K562 (cell line): ENCODE data around the gene ADGRF5. TPM values are rescaled to one million over a fixed set of nuclear protein-coding genes. Genes with fewer than 3 reads are reported as not detected.
"Not testable (repeated sequence)": the region's sequence is repeated elsewhere in the genome, so short reads cannot be mapped to it uniquely, and the experiment has no call there.

Source experiments
- ATAC-seq: fragments of 200-7000 bp; cut with Tn5 transposase; 3 replicates; pipeline ENCODE4 v1.9.1; 2020; ENCODE audit warnings: moderate library complexity
- BruUV-seq: library from RNA; stranded (reverse); fragments of 400-500 nt; replicated peaks from 2 replicates; lab custom pipeline; 2021; lab: Mats Ljungman, UMichigan
- CTCF ChIA-PET: fragments of 300-600 bp; formaldehyde crosslinking; extraction: SDS; loops from one replicate; lab custom pipeline; 2021; ENCODE audit warnings: low intra/inter-chr PET ratio; lab: Yijun Ruan, JAX
- POLR2A ChIA-PET: fragments of 300-600, 350-650 bp; sonication (Branson Sonifier 250); formaldehyde crosslinking; extraction: SDS; loops from one replicate; lab custom pipeline; 2021; ENCODE audit warnings: antibody characterized with exemption, inconsistent platforms; lab: Yijun Ruan, JAX
- DNase-seq, 4 experiments: peaks; one replicate each; pipeline versions ENCODE4 v3.0.0 to v3.0.0-alpha.2; 2011 to 2018; ENCODE audit warnings: low spot score in 3 of 4, mixed read lengths in 3 of 4; ENCODE audit errors: extremely low read depth in 1 of 4
- FAIRE-seq: peaks from 2 replicates; lab custom pipeline; 2011; peaks lifted over from hg19 to GRCh38; lab: Jason Lieb, UNC
- H2AFZ ChIP-seq: 2 replicates; pipeline ENCODE4 v1.6.0; 2011; ENCODE audit warnings: low read depth, low read length, control low read depth, inconsistent platforms
- H3K27ac ChIP-seq: fragments of 200-600 bp; 3 replicates; pipeline ENCODE4 v1.8.0; 2011; ENCODE audit warnings: low read depth, mild to moderate bottlenecking, control low read depth, inconsistent platforms, low read length, moderate library complexity, mixed read lengths; ENCODE audit errors: extremely low read depth
- H3K27me3 ChIP-seq, 2 experiments: fragments of 300-600 bp in 1 of 2; 2 replicates in 1 of 2; 3 replicates in 1 of 2; pipeline versions ENCODE4 v1.6.0 to v1.8.0; 2011; ENCODE audit warnings: inconsistent platforms in 2 of 2, low read length in 2 of 2, mild to moderate bottlenecking in 1 of 2, mixed read lengths in 1 of 2, moderate library complexity in 1 of 2; ENCODE audit not compliant: control insufficient read depth in 2 of 2, insufficient read depth in 2 of 2
- H3K36me3 ChIP-seq: fragments of 300-600 bp; 3 replicates; pipeline ENCODE4 v1.8.0; 2011; ENCODE audit warnings: mild to moderate bottlenecking, low read length, inconsistent platforms; ENCODE audit not compliant: control insufficient read depth, insufficient read depth
- H3K4me1 ChIP-seq, 2 experiments: fragments of 200-600 bp in 1 of 2; replicated peaks in 1 of 2; 2 replicates in 1 of 2; 3 replicates in 1 of 2; pipeline versions ENCODE4 v1.5.1 to v1.8.0; 2011; ENCODE audit warnings: inconsistent platforms in 2 of 2, low read length in 2 of 2, mild to moderate bottlenecking in 1 of 2, mixed read lengths in 1 of 2, moderate library complexity in 1 of 2; ENCODE audit not compliant: control insufficient read depth in 2 of 2, insufficient read depth in 2 of 2
- H3K4me2 ChIP-seq: 2 replicates; pipeline ENCODE4 v1.6.1; 2011; ENCODE audit warnings: low read length, control low read depth, inconsistent platforms, mixed read lengths; ENCODE audit not compliant: insufficient read depth
- H3K4me3 ChIP-seq: fragments of 200-600 bp; sonication (generic), shearing (Covaris generic); 2 replicates; pipeline ENCODE4 v1.5.1; 2016; ENCODE audit warnings: control low read depth, inconsistent platforms
- H3K79me2 ChIP-seq: fragments of 200-600 bp; 3 replicates; pipeline ENCODE4 v1.8.0; 2011; ENCODE audit warnings: low read length, inconsistent platforms; ENCODE audit not compliant: control insufficient read depth, insufficient read depth
- H3K9ac ChIP-seq, 2 experiments: 2 replicates each; pipeline versions ENCODE4 v1.6.0 to v1.6.1; 2011; ENCODE audit warnings: low read depth in 2 of 2, low read length in 2 of 2, control low read depth in 1 of 2, inconsistent platforms in 1 of 2, mild to moderate bottlenecking in 1 of 2, mixed read lengths in 1 of 2; ENCODE audit not compliant: insufficient read depth in 1 of 2
- H3K9me1 ChIP-seq: one replicate; pipeline ENCODE4 v1.6.0; 2011; ENCODE audit warnings: inconsistent platforms, mild to moderate bottlenecking, low read length, moderate library complexity; ENCODE audit not compliant: control insufficient read depth, insufficient read depth
- H3K9me3 ChIP-seq: replicated peaks from 2 replicates; pipeline ENCODE4 v1.5.1; 2011; ENCODE audit warnings: low read depth, low read length, inconsistent platforms; ENCODE audit not compliant: control insufficient read depth, insufficient read depth
- H4K20me1 ChIP-seq: replicated peaks from 2 replicates; pipeline ENCODE4 v1.6.1; 2011; ENCODE audit warnings: low read length, inconsistent platforms, mixed read lengths; ENCODE audit not compliant: control insufficient read depth, insufficient read depth
- CTCF ChIP-seq, 3 experiments: IDR thresholded peaks in 2 of 3; conservative IDR thresholded peaks in 1 of 3; 2 replicates each; pipeline ENCODE4 v1.5.1; 2011 to 2012; ENCODE audit warnings: low read length in 3 of 3, mild to moderate bottlenecking in 3 of 3, control low read depth in 2 of 3, improper control_type of control experiment in 1 of 3, inconsistent platforms in 1 of 3, low read depth in 1 of 3, mixed read lengths in 1 of 3, moderate library complexity in 1 of 3; ENCODE audit not compliant: insufficient read depth in 2 of 3
- RAD21 ChIP-seq, 2 experiments: fragments of 250-450 bp in 1 of 2; fragments of 450-650 bp in 1 of 2; sonication (Bioruptor Pico) in 1 of 2; formaldehyde crosslinking in 1 of 2; IDR thresholded peaks in 1 of 2; conservative IDR thresholded peaks in 1 of 2; 2 replicates each; pipeline versions ENCODE4 v1.4.0 to v1.8.0; 2020 to 2022; ENCODE audit warnings: mild to moderate bottlenecking in 2 of 2, moderate library complexity in 1 of 2
- USF2 ChIP-seq: sonication (generic); formaldehyde crosslinking; IDR thresholded peaks from 2 replicates; pipeline ENCODE4 v1.5.0; 2020; ENCODE audit warnings: missing genetic modification reagents
- WGBS: fragments of 100-300 bp; shearing (Covaris generic); methylation state at CpG from one replicate; pipeline ENCODE4 v1.1.6; 2016; ENCODE audit warnings: low coverage, mixed read lengths; ENCODE audit not compliant: insufficient coverage; ENCODE audit errors: missing lambda C conversion rate; 5-methylcytosine and 5-hydroxymethylcytosine counted together
- in situ Hi-C: fragments of 300-500 bp; cut with MboI; formaldehyde crosslinking; loops from 4 replicates; pipeline ENCODE4 v1.15.0; 2018; ENCODE audit warnings: inconsistent platforms, mixed read lengths
- intact Hi-C: fragments of 100-400 bp; cut with micrococcal nuclease; formaldehyde crosslinking; loops from 2 replicates; pipeline ENCODE4 v1.14.2; 2022
- polyA plus RNA-seq, 8 experiments: library from polyadenylated mRNA; depleted of rRNA in 4 of 8; stranded (reverse) in 5 of 8; unstranded in 3 of 8; fragments of >200 nt; fragmentation: Nextera tagmentation in 2 of 8; fragmentation: Illumina TruSeq in 1 of 8; extraction: Ambion mirVana in 2 of 8; extraction: Trizol in 1 of 8; gene quantifications; 2 replicates each; pipeline versions ENCODE4 v1.2.1 to v1.2.3, GENCODE V29; 2011 to 2014; ENCODE audit warnings: inconsistent platforms in 1 of 8, missing spikeins in 1 of 8
- total RNA-seq, 7 experiments: library from RNA; depleted of rRNA in 6 of 7; stranded (reverse); fragments of >200 nt in 6 of 7; fragmentation: Illumina TruSeq in 2 of 7; extraction: Trizol in 2 of 7; gene quantifications; 2 replicates each; pipeline versions ENCODE4 v1.2.1 to v1.2.3, GENCODE V29; 2011 to 2021; ENCODE audit warnings: low replicate concordance in 1 of 7

ADGRF5 gene
- total and polyA plus RNA-seq, 9 of the 15 experiments (the other 6 are each of a cell fraction or from before 2014, with no cell fraction given): 0.07 TPM; not detected in 8

- TF ChIP-seq USF2 (CRISPR knock-in tag): no peak
Observed at GRCh38 chr6:46862381-46862780, 59.4 kb downstream of the ADGRF5 start (continued).

GRCh38 chr6:46855966-46856365, 65.8 kb downstream of the ADGRF5 start:
- H3K9ac ChIP-seq, H3K79me2 ChIP-seq, H3K4me1 ChIP-seq, H3K36me3 ChIP-seq, H2AFZ ChIP-seq, BruUV-seq, H3K4me3 ChIP-seq, H3K9me1 ChIP-seq, CTCF ChIA-PET, POLR2A ChIA-PET, H3K9me3 ChIP-seq, H3K27me3 ChIP-seq, H4K20me1 ChIP-seq, FAIRE-seq, intact Hi-C loops, H3K4me2 ChIP-seq, H3K27ac ChIP-seq: not testable (repeated sequence)
- 0% methylated on average over 1 of the region's 1 CpG for WGBS
- ATAC-seq (peak; percentile 84), DNase-seq (peak; percentile 23 to 40 (median 28))
- 0 out of 4 replicates have a peak, but pooled peaks of 1 of the 2 experiments have one; percentile 10 for TF ChIP-seq RAD21 (CRISPR knock-in tag; conservative IDR thresholded peaks at IDR 0.05 in 1 of 2, IDR thresholded peaks at IDR 0.05 in 1 of 2)
- TF ChIP-seq CTCF (IDR thresholded peaks at IDR 0.05 in 2 of 3, conservative IDR thresholded peaks at IDR 0.05 in 1 of 3; ENCODE audit: insufficient read depth in 2 of 3, low read depth in 1 of 3, low read length in 3 of 3): peak; percentile 40 to 63 (median 62); a peak in 5 of 6 replicates
- in situ Hi-C loops: loop anchor here (10.0 kb wide), 1 partner anchor 189 kb away; the partner anchor contains the start of gene ADGRF1

- H3K36me3 ChIP-seq, H3K9me3 ChIP-seq, ATAC-seq, DNase-seq, H2AFZ ChIP-seq, H4K20me1 ChIP-seq, H3K27me3 ChIP-seq, BruUV-seq, POLR2A ChIA-PET, H3K4me3 ChIP-seq, H3K9me1 ChIP-seq, H3K27ac ChIP-seq, H3K9ac ChIP-seq, H3K4me1 ChIP-seq, FAIRE-seq, H3K4me2 ChIP-seq, H3K79me2 ChIP-seq, CTCF ChIA-PET: not testable (repeated sequence)
- intact Hi-C loops: loop anchor here (5.0 kb wide), 1 partner anchor 434 kb away; no protein-coding TSS in a partner anchor
- in situ Hi-C loops: loop anchor here (10.0 kb wide), 1 partner anchor 193 kb away; the partner anchor contains the start of gene ADGRF1
- WGBS: 0% methylated on average over 4 of the region's 4 CpGs
Observed at GRCh38 chr6:46851576-46851975, 70.2 kb downstream of the ADGRF5 start.
